SU-DHL-6 (cell line): Measurements from ENCODE around the gene DUSP6.

Experiments
- H2AFZ ChIP-seq: fragments of 200-600 bp; sonication (generic); 2 replicates; pipeline ENCODE4 v1.6.1; 2014; ENCODE audit warnings: low read depth, mild to moderate bottlenecking, moderate library complexity, mixed read lengths, antibody characterized with exemption, low read length; ENCODE audit not compliant: severe bottlenecking
- H3F3A ChIP-seq: fragments of 200-600 bp; shearing (Covaris generic); 2 replicates; pipeline ENCODE4 v1.6.0; 2016; ENCODE audit warnings: antibody characterized with exemption, mild to moderate bottlenecking; ENCODE audit not compliant: insufficient read depth
- H3K27ac ChIP-seq: fragments of 200-600 bp; sonication (generic); 2 replicates; pipeline ENCODE4 v1.5.1; 2016; ENCODE audit warnings: low read depth, mild to moderate bottlenecking, low read length, moderate library complexity, mixed read lengths
- H3K27me3 ChIP-seq: fragments of 200-600 bp; sonication (generic), shearing (Covaris generic); 2 replicates; pipeline ENCODE4 v1.6.0; 2014; ENCODE audit warnings: mild to moderate bottlenecking, low read length
- H3K36me3 ChIP-seq: fragments of 200-600 bp; sonication (generic); 2 replicates; pipeline ENCODE4 v1.6.1; 2014; ENCODE audit warnings: mild to moderate bottlenecking, low read length, mixed read lengths
- H3K4me2 ChIP-seq: fragments of 300-600, 200-600 bp; shearing (Covaris generic), sonication (generic); 2 replicates; pipeline ENCODE4 v1.6.0; 2014; ENCODE audit warnings: low read length, low read depth, mild to moderate bottlenecking; ENCODE audit not compliant: poor library complexity, severe bottlenecking
- H3K4me3 ChIP-seq: fragments of 200-600 bp; sonication (generic); 2 replicates; pipeline ENCODE4 v1.5.1; 2014; ENCODE audit warnings: antibody characterized with exemption, low read length, mild to moderate bottlenecking, mixed read lengths; ENCODE audit not compliant: insufficient read depth, poor library complexity, severe bottlenecking
- H3K79me2 ChIP-seq: fragments of 200-600 bp; sonication (generic); 2 replicates; pipeline ENCODE4 v1.6.1; 2014; ENCODE audit warnings: mild to moderate bottlenecking, low read length, moderate library complexity; ENCODE audit not compliant: insufficient read depth
- H3K9ac ChIP-seq: fragments of 200-600 bp; sonication (generic); 2 replicates; pipeline ENCODE4 v1.7.0; 2014; ENCODE audit warnings: mild to moderate bottlenecking, low read length
- H3K9me2 ChIP-seq: fragments of 200-600 bp; sonication (generic); replicated peaks from 2 replicates; pipeline ENCODE4 v1.6.1; 2014; ENCODE audit warnings: low read length; ENCODE audit not compliant: insufficient read depth
- H3K9me3 ChIP-seq: fragments of 200-600 bp; sonication (generic); 2 replicates; pipeline ENCODE4 v1.6.1; 2014; ENCODE audit warnings: low read length, mixed read lengths; ENCODE audit not compliant: insufficient read depth
- H4K20me1 ChIP-seq: fragments of 200-600 bp; sonication (generic); 2 replicates; pipeline ENCODE4 v1.6.1; 2014; ENCODE audit warnings: low read depth, mild to moderate bottlenecking, antibody characterized with exemption, low read length, moderate library complexity, mixed read lengths
- CTCF ChIP-seq: fragments of 200-600 bp; sonication (generic); IDR thresholded peaks from one replicate; pipeline ENCODE4 v1.5.1; 2017; ENCODE audit warnings: antibody characterized with exemption, mild to moderate bottlenecking, low read length, moderate library complexity; ENCODE audit not compliant: insufficient read depth, poor library complexity, severe bottlenecking
- EZH2phosphoT487 ChIP-seq: fragments of 200-600 bp; sonication (generic), shearing (Covaris generic); conservative IDR thresholded peaks from 2 replicates; pipeline ENCODE4 v1.6.1; 2018; ENCODE audit warnings: mild to moderate bottlenecking, antibody characterized with exemption, low read length, moderate library complexity, mixed read lengths

The DUSP6 gene

GRCh38 chr12:89386138-89386537, 33.8 kb upstream of the DUSP6 start:
- H3K36me3 ChIP-seq: no peaks in the 10 kb centered on the region
- H3F3A ChIP-seq: no peaks in the 10 kb centered on the region
- no peaks in the 10 kb centered on the region for H3K9me2 ChIP-seq
- no peak overlapping the region for H3K9ac ChIP-seq
- H3K27ac ChIP-seq: no peak overlapping the region
- H3K4me2 ChIP-seq: no peak overlapping the region
- H2AFZ ChIP-seq: no peak overlapping the region
- H3K9me3 ChIP-seq: no peaks in the 10 kb centered on the region
- H3K27me3 ChIP-seq: no peaks in the 10 kb centered on the region
- H4K20me1 ChIP-seq: no peaks in the 10 kb centered on the region
- no peaks in the 10 kb centered on the region for H3K79me2 ChIP-seq
- TF ChIP-seq CTCF (no peak), EZH2phosphoT487 (no peak)
- no peak overlapping the region for H3K4me3 ChIP-seq

GRCh38 chr12:89384807-89385206, 32.5 kb upstream of the DUSP6 start:
- Histone ChIP-seq H3K79me2 (no peaks in the 10 kb centered on the region), H3K27ac (no peak overlapping the region), H3K9me3 (no peaks in the 10 kb centered on the region), H3K27me3 (no peaks in the 10 kb centered on the region), H3F3A (no peaks in the 10 kb centered on the region), H3K9ac (no peak overlapping the region), H3K4me2 (no peak overlapping the region), H3K9me2 (no peaks in the 10 kb centered on the region), H2AFZ (no peak overlapping the region), H3K36me3 (no peaks in the 10 kb centered on the region), H4K20me1 (no peaks in the 10 kb centered on the region), H3K4me3 (no peak overlapping the region)
- no peak for TF ChIP-seq CTCF
- TF ChIP-seq EZH2phosphoT487: no peak

- Histone ChIP-seq H3K4me2 (no peak overlapping the region), H3K9me3 (no peaks in the 10 kb centered on the region), H2AFZ (no peak overlapping the region), H3K9ac (no peak overlapping the region), H3F3A (no peaks in the 10 kb centered on the region), H3K4me3 (no peak overlapping the region), H3K79me2 (no peaks in the 10 kb centered on the region), H3K27ac (no peak overlapping the region), H4K20me1 (no peaks in the 10 kb centered on the region), H3K27me3 (no peaks in the 10 kb centered on the region), H3K9me2 (no peaks in the 10 kb centered on the region), H3K36me3 (no peaks in the 10 kb centered on the region)
- TF ChIP-seq EZH2phosphoT487 (no peak), CTCF (no peak)
Measured at GRCh38 chr12:89384050-89384758, 31.9 kb upstream of the DUSP6 start.
